Activated T-cell treated with anti-CD3 and anti-CD28 coated beads for 48 hours (primary cell): ENCODE data around the gene IFITM10.

Experiments used
- DNase-seq: peaks from one replicate; pipeline ENCODE4 v3.0.0-alpha.2; 2020; ENCODE audit warnings: low read depth

The IFITM10 gene

GRCh38 chr11:1751999-1752906, 1.9 kb upstream of the IFITM10 start:
- no peak for DNase-seq

- no peak for DNase-seq
These were observed 1.1 kb upstream of the IFITM10 start for GRCh38 chr11:1751531-1751921.

DNA sequence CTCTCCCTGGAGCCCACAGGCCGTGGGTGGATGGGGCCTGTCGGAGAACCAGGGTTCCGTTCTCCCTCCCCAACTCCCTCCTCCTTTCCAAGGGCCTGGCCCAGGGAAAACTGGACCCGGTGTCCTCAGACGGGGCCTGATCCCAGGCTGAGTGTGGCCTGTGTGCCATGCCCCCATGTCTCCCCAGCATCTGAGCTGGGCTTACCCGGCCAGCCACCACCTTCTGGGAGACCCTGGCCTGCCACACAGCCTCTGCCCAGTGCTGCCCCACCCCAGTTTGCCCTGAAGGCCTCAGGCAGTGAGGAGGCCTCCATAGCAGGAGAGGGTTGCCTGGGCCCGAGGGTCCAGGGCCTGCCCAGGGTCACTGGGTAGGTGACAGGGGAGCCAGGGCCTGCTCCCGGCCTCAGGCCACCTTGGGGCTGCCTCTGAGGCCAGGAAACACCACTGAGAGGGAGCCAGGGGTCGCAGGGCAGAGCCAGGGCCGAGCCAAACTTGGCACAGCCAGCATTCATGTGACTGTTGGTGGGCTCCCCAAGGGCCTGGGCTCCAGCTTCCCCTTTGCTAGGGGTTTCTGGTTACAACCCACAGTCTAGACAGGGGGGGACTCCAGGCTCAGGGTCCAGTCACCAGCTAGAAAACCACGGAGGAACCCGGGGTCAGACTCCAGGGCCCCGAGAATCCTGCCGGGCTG, 590 bp upstream of the IFITM10 start:
- no peak for DNase-seq

GRCh38 chr11:1749395-1750351, 722 bp downstream of the IFITM10 start:
- DNase-seq = no peak

GRCh38 chr11:1748636-1749394, 1.6 kb downstream of the IFITM10 start:
- DNase-seq = no peak

DNA sequence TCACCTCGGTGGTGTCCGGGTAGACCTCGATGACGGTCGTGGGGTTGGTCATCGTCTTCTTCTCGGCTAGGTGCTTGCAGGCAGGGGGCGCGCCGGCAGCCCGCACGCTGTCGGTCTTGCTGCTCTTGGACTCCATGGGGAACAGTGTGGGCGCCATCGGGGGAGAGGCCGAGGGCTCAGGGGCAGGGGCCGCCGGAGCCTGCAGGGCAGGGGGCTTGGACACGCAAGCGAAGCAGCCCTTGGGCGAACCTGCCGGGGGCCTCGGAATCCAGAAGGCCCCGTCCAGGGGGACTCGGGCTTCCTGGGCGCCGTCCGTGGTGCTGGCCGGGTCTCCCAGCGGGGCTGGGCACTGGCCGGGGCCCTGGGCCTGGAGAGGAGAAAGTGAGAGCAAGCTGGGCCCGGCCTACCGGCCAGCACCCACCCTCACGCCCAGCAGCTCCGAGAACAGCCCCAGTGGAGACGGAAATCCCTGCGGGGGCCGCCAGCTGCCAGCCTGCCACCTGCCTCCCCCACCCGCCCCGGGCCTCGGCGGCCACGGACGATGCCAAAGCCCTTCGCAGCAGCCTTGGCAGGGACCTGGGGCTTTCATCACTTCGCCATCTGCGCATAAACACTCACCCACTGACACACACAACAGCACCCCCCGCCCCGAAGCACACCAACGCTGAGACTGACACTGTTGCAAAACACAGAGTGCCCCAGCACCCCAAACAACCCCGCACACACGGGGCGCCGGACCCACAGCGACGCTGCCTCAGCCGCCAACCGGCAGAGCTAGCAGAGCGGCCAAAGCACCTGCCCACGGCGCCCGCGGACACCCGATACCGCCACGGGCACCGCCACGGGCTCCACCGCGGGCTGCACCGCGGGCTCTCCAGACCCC, 2.4 kb downstream of the IFITM10 start:
- no peak for DNase-seq

- no peak for DNase-seq
These were observed 3.2 kb downstream of the IFITM10 start for GRCh38 chr11:1746956-1747752.

DNA sequence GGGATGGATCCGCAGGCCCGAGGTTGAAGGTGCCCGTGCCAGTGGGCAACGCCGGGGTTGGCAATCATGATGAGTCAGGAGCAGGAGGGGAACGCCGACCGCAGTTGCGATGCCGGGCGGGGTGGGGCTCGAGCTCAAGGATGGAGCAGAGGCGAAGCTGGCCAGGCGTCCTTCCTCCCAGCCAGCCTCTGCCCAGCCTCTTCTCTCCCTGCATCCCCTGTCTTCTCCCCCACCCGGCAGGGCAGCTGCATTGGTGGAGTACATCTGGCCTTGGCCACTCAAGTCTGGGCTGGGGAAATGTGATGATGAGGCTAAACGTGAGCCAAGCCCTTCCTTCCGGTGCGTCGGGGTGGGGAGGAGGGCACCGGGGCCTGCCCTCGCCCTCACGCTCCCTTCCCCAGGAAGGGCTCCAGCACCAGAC, 3.9 kb downstream of the IFITM10 start:
- DNase-seq = no peak

GRCh38 chr11:1745701-1746320, 4.6 kb downstream of the IFITM10 start:
- no peak for DNase-seq

DNA sequence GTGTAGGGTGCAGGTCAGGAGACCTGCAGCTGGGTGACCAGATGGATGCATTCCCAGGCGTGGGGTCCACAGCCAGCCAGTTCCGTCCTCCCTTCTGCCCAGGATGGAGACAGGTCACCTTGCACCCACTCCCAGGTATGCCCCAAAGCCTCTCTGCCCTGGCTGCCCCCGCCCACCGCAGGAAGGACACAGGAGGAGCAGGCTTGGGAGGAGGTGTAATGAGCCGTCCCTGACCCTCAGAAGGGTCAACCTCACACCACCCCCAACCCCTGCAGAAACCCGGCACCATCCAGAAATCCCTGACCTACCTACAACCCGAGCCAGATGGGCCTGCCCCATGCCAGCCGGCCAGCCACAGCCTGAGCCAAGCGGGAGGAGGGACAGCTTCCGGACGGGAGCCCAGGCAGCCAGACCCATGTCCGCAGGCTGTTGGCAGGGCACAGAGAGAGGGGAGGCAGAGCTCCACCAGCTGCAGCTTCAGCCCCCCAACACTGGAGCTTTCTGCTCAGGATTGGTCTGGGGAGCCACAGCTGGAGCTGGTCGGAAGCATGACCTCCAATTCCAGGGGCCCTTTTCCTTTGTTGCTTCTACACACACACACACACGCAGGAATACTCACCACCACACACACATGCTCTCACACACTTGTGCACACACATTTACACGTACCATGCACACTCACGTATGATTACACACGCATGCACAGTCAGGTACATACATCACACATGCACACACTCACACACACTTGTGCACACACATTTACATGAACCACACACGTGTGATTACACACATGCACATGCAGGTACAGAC, 5.3 kb downstream of the IFITM10 start:
- DNase-seq = no peak

DNA sequence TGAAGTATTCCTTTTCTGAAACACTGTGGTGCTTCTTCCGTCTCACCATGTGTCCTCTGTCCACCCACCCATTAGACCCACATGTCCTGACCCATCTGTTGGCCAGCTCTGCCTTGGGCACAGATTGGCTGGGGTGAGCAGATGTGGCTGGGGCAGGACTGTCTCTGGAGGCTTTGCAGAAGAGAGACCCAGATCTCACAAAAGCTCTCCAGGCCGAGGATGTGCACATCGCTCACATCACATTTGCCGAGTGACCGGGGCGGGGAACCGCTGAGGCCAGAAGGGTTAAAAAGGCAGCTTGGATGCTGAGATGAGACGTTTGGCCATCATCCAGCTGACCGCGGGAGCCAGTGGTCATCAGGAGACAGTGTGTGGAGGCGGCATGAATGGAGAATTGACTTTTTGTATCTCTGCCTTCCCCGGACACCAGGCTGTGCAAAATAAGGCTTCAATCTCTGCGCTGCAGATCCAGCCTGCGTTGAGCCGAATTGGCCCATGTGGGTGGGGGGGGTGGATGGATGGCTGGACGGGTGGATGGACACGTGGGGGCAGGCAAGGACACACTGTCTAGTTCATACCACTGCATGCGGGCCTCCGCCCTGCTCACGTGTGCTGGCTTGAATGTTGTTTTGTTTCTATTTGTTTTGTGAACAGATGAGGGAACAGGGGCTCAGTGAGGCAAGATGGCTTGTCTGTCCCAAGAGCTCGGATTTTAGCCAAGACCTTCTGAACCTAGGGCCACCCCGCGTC, 6.1 kb downstream of the IFITM10 start:
- DNase-seq = no peak

DNA sequence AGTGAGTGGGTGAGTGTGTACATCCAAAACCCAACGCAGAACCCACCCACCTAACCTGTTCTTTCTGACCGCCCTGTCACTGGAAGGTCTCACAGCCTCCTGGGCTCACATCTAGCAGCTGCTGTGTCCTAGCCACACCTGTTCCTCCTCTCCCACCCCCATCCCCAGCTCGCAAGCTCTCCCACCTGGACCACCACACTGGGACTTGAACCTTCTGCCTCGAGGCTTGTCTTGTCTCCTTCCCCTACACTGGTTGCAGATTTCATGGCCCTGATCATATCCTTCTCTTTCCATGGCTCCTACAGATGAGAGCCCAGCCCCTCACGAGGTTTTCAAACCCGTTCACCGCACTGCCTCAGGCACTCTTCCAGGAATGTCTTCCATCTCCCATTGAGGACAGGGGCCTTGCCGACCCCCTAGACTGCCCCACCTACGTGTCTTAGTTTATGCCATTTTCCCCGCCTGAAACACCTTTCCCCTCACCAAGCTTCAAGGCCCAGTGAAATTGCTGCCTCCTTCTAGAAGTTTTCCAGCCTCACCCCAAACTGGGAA, 6.7 kb downstream of the IFITM10 start:
- no peak for DNase-seq

- DNase-seq = no peak
These were observed 7.4 kb downstream of the IFITM10 start for GRCh38 chr11:1742869-1743584.

- DNase-seq = no peak
These were observed 8.0 kb downstream of the IFITM10 start for GRCh38 chr11:1742371-1742770.

DNA sequence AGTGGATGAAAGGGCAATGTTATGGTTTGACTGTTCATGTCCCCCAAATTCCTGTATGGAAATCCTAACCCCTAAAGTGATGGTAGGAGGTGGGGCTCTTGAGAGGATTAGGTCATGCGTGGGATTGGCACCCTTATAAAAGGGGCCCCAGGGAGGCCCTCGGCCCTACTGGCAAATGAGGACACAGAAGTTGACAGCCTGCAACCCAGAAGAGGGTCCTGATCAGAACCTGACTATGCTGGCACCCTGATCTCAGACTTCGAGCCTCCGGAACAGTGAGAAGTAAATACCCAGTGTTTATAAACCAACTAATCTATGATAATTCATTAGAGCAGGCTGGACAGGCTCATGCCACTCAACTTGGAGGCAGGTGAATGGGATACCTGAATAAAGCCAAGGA, 8.7 kb downstream of the IFITM10 start:
- no peak for DNase-seq

DNA sequence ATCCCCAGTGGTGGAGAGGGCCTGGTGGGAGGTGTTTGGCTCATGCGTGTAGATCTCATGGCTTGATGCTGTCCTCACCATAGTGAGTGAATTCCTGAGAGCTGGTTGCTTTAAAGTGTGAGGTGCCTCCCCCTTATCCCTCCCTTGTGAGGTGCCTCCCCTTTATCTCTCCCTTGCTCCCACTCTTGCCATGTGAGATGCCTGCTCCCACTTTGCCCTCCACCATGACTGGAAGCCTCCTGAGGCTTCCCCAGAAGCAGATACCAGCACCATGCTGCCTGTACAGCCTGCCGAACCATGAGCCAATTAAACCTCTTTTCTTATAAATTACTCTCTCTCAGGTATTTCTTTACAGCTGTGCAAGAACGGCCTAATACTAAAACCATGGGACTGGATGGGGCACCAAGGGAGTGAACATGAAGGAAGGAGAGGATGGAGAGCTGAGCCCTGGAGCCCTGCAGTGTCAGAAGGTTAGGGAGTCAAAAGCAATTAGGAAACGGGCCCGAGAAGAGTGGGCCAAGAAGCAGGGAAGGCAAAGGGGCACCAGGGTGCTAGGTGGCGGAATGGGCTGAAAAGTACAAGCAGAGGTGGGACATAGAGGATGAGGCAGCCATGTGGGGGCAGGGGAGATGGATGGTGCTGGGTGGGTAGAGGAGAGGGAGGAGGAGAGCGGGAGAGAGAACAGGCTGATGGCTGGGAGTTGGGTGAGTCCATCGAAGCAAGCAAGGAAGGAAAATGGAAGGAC, 9.4 kb downstream of the IFITM10 start:
- no peak for DNase-seq
